Upper lobe of left lung (tissue), 6 donors: ENCODE measurements around the gene PKP1. TPM values are rescaled to one million over a fixed set of nuclear protein-coding genes. Genes with fewer than 3 reads are reported as not detected.

Experiments used
- ATAC-seq, 2 donors: fragments of 200-7000 bp; cut with Tn5 transposase; one replicate each; pipeline ENCODE4 v1.9.1; 2022; ENCODE audit warnings: mild to moderate bottlenecking in 2 of 2, moderate library complexity in 2 of 2; ENCODE audit not compliant: low FRiP score in 2 of 2
- DNase-seq, 2 donors: peaks; one replicate each; pipeline ENCODE4 v3.0.0-alpha.2; 2019 to 2020
- H3K27ac ChIP-seq, 4 donors: fragments of 200-600 bp; sonication (generic); one replicate each; pipeline ENCODE4 v1.5.1; 2016 to 2019
- H3K27me3 ChIP-seq, 4 donors: fragments of 200-600 bp; sonication (generic); one replicate each; pipeline ENCODE4 v1.5.1; 2017 to 2019
- H3K36me3 ChIP-seq, 4 donors: fragments of 200-600 bp; sonication (generic); one replicate each; pipeline ENCODE4 v1.5.1; 2016 to 2019
- H3K4me1 ChIP-seq, 4 donors: fragments of 200-600 bp; sonication (generic); one replicate each; pipeline ENCODE4 v1.5.1; 2018 to 2019
- H3K4me3 ChIP-seq, 4 donors: fragments of 200-600 bp; sonication (generic); one replicate each; pipeline ENCODE4 v1.5.1; 2017 to 2019; ENCODE audit warnings: mild to moderate bottlenecking in 2 of 4, moderate library complexity in 1 of 4
- H3K9me3 ChIP-seq, 4 donors: fragments of 200-600 bp; sonication (generic); one replicate each; pipeline ENCODE4 v1.5.1; 2018 to 2019
- EP300 ChIP-seq, 4 donors: sonication (generic); formaldehyde crosslinking; IDR thresholded peaks; one replicate each; pipeline ENCODE4 v1.5.1; 2017; ENCODE audit warnings: antibody characterized with exemption in 4 of 4, control low read depth in 2 of 4
- POLR2A ChIP-seq, 4 donors: fragments of 450-650 bp; IDR thresholded peaks; one replicate each; pipeline ENCODE4 v1.5.1; 2016 to 2017; ENCODE audit warnings: antibody characterized with exemption in 4 of 4, mild to moderate bottlenecking in 2 of 4
- POLR2AphosphoS5 ChIP-seq, 2 donors: sonication (generic); formaldehyde crosslinking; IDR thresholded peaks; one replicate each; pipeline ENCODE4 v1.5.1; 2017; ENCODE audit warnings: antibody characterized with exemption in 2 of 2
- WGBS, 2 donors: methylation state at CpG; one replicate each; pipeline ENCODE4 v1.1.5; 2017 to 2018; 5-methylcytosine and 5-hydroxymethylcytosine counted together
- total RNA-seq, 6 donors: library from RNA; depleted of rRNA in 4 of 6; stranded (reverse); fragments of >200 nt in 4 of 6; gene quantifications; one replicate each; pipeline versions ENCODE4 v1.1.0 to v1.2.1, GENCODE V29; 2016 to 2021
- TF ChIP-seq, protein P1 (sequence below), 6 experiments: fragments of 450-650 bp in 4 of 6; fragments of 200-600 bp in 2 of 6; sonication (generic) in 2 of 6; IDR thresholded peaks; one replicate each; pipeline ENCODE4 v1.5.1; 2016 to 2019; ENCODE audit warnings: antibody characterized with exemption in 6 of 6
- donor health status: DM: no; HTN: no; CAD: no; lungs with moderate emphysema.
- donor health status: DM: no; HTN: yes; CAD: no; lungs with severe emphysema.

Gene PKP1
- total RNA-seq, 6 donors from 2014 or later: 0.86 to 4.9 (median 2.5) TPM

DNA sequence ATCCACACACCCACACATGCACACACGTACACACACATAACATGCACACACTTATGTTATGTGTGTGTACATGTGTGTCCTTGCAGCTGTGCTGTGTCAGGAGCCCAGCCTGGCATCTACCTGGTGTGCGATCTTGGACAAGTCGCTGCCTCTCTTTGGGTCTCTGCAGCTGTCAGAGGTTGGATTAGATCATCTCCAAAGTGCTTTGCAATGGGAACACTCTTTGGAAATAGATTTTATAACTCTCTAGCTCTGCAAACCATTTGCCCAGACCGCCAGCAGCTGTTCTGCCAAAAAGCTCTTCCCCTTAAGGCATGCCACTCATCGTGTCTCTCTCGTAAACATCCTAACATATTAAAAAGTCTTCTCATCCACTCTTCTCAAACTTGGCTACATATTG lies 4.7 kb downstream of the PKP1 start:
- peaks cover 0 to 14% (median 2%) of the 10 kb centered on the region in 4 donors for H3K27me3 ChIP-seq
- no peaks in the 10 kb centered on the region for H3K36me3 ChIP-seq
- no peak overlapping the region for H3K27ac ChIP-seq
- no peaks in the 10 kb centered on the region for H3K9me3 ChIP-seq
- TF ChIP-seq POLR2AphosphoS5 (IDR thresholded peaks at IDR 0.05): no peak
- TF ChIP-seq EP300 (IDR thresholded peaks at IDR 0.05): no peak
- TF ChIP-seq POLR2A (IDR thresholded peaks at IDR 0.05): no peak
- TF ChIP-seq, protein P1, sequence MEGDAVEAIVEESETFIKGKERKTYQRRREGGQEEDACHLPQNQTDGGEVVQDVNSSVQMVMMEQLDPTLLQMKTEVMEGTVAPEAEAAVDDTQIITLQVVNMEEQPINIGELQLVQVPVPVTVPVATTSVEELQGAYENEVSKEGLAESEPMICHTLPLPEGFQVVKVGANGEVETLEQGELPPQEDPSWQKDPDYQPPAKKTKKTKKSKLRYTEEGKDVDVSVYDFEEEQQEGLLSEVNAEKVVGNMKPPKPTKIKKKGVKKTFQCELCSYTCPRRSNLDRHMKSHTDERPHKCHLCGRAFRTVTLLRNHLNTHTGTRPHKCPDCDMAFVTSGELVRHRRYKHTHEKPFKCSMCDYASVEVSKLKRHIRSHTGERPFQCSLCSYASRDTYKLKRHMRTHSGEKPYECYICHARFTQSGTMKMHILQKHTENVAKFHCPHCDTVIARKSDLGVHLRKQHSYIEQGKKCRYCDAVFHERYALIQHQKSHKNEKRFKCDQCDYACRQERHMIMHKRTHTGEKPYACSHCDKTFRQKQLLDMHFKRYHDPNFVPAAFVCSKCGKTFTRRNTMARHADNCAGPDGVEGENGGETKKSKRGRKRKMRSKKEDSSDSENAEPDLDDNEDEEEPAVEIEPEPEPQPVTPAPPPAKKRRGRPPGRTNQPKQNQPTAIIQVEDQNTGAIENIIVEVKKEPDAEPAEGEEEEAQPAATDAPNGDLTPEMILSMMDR (IDR thresholded peaks at IDR 0.05): no peak
- no peak overlapping the region for H3K4me3 ChIP-seq
- ATAC-seq: no peak
- no peak for DNase-seq
- H3K4me1 ChIP-seq: peaks cover 8 to 14% (median 11%) of the 10 kb centered on the region in 4 donors
- WGBS, 2 donors: 88 to 93% methylated on average over 6 of the region's 6 CpGs

DNA sequence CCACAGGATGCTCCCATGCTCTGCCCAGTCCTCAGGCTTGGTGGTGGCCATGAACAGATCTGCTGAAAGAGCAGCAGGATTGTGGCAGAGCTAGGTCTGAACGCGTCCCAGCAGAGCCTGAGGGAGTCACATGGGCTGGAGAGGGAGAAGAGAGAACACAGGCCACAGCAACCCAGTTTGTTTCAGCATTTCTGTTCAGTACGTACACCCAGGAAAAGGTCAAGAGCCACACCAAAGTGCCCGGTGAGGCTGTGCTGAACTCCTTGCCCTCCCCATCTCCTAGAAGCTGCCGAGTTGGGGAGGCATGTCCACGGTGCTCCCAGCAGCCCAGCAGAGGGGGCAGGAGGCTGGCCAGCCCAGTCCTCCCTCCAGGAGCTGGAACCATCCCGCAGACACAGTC lies 5.5 kb downstream of the PKP1 start:
- no peak overlapping the region for H3K27ac ChIP-seq
- H3K36me3 ChIP-seq: no peaks in the 10 kb centered on the region
- DNase-seq: peak in 1 of 2 donors; percentile 53
- 20 to 63% methylated on average over 2 to 3 of the region's 7 CpGs for WGBS, 2 donors
- H3K27me3 ChIP-seq: peaks cover 0 to 7% (median 1%) of the 10 kb centered on the region in 4 donors
- peaks cover under 1 to 7% (median 3%) of the 10 kb centered on the region in 4 donors for H3K4me1 ChIP-seq
- no peaks in the 10 kb centered on the region for H3K9me3 ChIP-seq
- no peak for ATAC-seq
- no peak overlapping the region for H3K4me3 ChIP-seq
- TF ChIP-seq POLR2A (IDR thresholded peaks at IDR 0.05) (no peak), POLR2AphosphoS5 (IDR thresholded peaks at IDR 0.05) (no peak), EP300 (IDR thresholded peaks at IDR 0.05) (no peak)
- TF ChIP-seq, protein P1 (IDR thresholded peaks at IDR 0.05): no peak

DNA sequence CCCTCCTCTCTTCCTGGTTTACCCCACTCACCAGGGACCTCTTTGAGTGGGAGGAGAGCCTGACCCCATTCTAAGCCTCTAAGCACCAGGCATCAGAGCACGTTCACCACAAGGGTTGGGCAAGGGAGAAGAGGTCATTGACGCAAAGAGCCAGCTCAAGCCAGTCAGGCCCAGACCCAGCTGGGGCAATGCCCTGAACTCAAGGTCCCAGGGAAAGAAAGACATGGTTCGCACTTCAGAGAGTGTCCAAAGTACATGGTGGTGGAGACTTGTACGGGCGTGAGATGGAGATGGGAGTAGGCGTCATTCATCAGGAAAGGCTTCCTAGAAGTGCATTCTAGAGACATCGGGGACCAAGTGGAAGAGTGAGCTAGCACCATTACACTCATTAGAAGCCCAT lies 7.2 kb downstream of the PKP1 start:
- Histone ChIP-seq H3K36me3 (no peaks in the 10 kb centered on the region), H3K4me3 (no peak overlapping the region), H3K4me1 (no peaks in the 10 kb centered on the region), H3K9me3 (no peaks in the 10 kb centered on the region), H3K27ac (no peak overlapping the region), H3K27me3 (no peaks in the 10 kb centered on the region)
- TF ChIP-seq POLR2A (IDR thresholded peaks at IDR 0.05): no peak
- TF ChIP-seq POLR2AphosphoS5 (IDR thresholded peaks at IDR 0.05): no peak
- TF ChIP-seq, protein P1 (IDR thresholded peaks at IDR 0.05): no peak
- no peak for TF ChIP-seq EP300 (IDR thresholded peaks at IDR 0.05)
- WGBS, 2 donors: 89 to 92% methylated on average over 7 of the region's 7 CpGs
- no peak for ATAC-seq
- no peak for DNase-seq

DNA sequence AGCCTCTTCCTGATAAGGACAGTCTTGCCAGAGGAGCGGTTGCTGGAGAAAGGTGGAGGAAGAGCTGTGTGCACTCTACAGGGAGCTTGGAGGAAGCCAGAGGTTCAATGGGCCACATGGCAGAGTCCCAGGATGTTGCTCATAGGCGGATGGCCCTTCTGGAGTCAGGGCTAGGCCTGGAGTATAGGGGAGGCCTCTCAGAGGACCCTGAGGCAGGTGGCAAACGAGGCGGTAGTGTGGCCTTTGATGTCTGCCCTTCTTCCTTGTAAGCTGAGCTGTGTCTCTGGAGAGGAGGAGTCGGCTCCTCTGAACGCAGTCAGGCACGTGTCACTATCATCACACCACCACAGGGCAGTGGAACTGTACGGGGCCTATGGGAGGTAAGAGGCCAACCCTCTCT lies 8.6 kb downstream of the PKP1 start:
- no peak overlapping the region for H3K27ac ChIP-seq
- no peaks in the 10 kb centered on the region for H3K4me1 ChIP-seq
- no peaks in the 10 kb centered on the region for H3K27me3 ChIP-seq
- DNase-seq (no peak), ATAC-seq (no peak)
- 78 to 89% methylated on average over 8 of the region's 8 CpGs for WGBS, 2 donors
- no peak overlapping the region for H3K4me3 ChIP-seq
- TF ChIP-seq POLR2AphosphoS5 (IDR thresholded peaks at IDR 0.05): no peak
- TF ChIP-seq EP300 (IDR thresholded peaks at IDR 0.05): no peak
- TF ChIP-seq, protein P1 (IDR thresholded peaks at IDR 0.05): no peak
- TF ChIP-seq POLR2A (IDR thresholded peaks at IDR 0.05): no peak
- H3K36me3 ChIP-seq: no peaks in the 10 kb centered on the region
- no peaks in the 10 kb centered on the region for H3K9me3 ChIP-seq

DNA sequence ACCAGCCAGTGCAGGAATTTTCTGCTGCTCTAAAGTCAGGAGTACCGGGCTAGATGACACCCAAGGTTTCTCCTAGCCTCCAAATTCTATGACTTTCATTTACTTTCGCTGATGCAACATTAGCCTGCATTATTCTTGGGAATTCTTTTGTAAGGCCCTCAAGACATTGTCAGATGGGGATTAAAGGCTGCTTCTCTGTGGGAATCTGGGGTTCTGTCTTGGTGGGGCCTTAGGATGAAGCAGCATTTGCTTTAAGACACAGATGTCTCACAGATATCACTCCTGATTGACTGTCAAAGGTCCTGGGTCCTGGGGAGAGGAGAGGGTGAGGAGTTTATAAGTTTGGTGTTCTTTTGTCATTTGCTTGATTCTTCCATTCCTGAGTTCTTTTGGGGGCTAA lies 11.6 kb downstream of the PKP1 start:
- Histone ChIP-seq H3K27me3 (no peaks in the 10 kb centered on the region), H3K4me1 (peaks cover 0 to 6% (median 2%) of the 10 kb centered on the region in 4 donors), H3K36me3 (no peaks in the 10 kb centered on the region), H3K4me3 (no peak overlapping the region), H3K9me3 (no peaks in the 10 kb centered on the region), H3K27ac (no peak overlapping the region)
- TF ChIP-seq POLR2AphosphoS5 (IDR thresholded peaks at IDR 0.05): no peak
- ATAC-seq (no peak), DNase-seq (no peak)
- 82 to 89% methylated on average over 2 of the region's 2 CpGs for WGBS, 2 donors
